ENCODE results near the gene OR2B6.
"Not testable (repeated sequence)": the region's sequence is repeated elsewhere in the genome, so short reads cannot be mapped to it uniquely, and the experiment has no call there.

The OR2B6 gene

DNA sequence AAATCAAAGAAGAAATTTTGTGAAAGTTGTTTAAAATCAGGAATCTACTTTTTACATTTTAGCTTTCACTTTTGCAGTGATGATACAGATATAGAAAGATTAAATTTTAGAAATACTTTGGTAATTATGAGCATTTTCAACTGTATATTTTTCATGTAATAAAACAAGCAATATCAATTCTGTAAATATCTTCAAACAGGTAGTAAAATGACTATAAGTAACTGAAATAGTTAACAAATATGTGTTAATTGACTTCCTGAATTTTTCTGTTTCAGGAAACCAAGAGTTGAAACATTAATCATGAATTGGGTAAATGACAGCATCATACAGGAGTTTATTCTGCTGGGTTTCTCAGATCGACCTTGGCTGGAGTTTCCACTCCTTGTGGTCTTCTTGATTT, at the start of gene OR2B6:
Gene OR2B6, plus strand, starts transcription at position 301 of the 400 bp plus-strand sequence. Its CDS starts 0 bp downstream, at position 301.
- DNase-seq, result no peak

DNA sequence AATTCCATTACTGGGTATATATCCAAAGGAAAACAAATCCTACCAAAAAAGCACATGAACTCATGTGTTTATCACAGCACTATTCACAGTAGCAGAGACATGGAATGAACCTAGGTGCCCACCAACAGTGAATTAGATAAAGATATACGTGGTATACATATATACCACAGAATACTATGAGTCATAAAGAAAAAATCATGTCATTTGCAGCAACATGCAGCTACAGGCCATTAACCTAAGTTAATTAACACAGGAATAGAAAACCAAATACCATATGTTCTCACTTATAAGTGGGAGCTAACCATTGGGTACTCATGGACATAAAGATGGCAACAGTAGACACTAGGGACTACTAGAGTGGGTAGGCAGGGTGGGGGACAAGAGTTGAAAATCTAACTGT, 49.0 kb upstream of the OR2B6 start:
- DNase-seq, result no peak

DNA sequence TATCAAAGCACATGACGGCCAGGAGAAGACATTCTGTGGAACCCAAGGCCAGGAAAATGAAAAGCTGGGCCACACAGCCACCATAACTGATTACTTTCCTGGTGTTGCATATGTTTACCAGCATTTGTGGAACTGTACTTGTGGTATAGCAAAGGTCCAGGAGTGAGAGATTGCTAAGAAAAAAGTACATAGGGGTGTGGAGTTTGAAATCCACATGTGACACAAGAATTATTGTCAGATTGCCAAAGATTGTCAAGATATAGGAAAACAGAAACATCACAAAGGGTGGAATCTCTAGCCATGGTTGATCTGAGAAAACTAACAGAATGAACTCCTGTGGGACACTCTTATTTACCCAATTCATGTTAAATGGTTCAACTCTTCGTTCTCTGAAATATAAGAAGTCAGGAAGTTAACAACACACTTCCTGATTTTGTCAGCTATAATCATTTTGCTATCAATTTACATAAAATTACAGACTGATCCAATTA, 45.0 kb upstream of the OR2B6 start, which contains the start of gene OR2B2:
Gene OR2B2, minus strand, starts transcription at position 441 of the 491 bp plus-strand sequence. Its CDS starts 77 bp downstream, at position 364.
- DNase-seq, result no peak

DNA sequence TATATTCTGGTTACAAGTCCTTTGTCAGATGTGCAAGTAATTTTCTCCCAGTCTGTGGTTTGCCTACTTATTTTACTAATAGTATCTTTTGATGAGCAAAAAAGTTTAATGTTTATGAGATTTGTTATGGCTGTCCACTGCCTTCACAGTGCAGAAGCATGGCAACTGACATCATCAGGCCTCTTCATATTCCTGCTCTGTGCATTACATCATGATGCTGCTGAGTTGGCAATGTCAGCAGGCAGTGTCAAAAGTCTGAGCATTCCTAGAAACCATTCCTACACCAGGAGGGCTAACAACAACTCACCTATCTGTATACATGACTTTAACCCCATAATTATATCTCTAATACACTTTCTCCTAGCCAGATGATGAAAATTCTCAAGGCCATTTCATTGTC, 34.1 kb upstream of the OR2B6 start:
- DNase-seq, result no peak

DNA sequence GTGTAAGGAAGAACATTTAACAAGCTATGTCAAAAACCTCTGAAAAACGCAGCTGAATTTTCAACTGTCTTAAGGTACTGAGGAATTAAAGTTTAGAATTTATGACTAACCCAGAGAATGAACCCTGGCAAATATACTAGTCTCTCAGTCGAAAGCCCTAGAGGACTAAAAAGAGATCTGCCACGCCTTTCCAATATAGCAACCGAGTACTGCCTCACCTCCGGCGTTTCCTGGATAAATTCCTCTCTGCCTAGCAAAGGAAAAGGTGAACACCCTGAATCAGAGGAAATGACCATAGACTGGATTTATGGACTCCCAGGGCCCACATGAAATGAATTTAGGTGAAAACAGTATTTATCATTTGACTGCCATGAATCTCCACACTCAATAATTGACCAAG, 32.9 kb upstream of the OR2B6 start:
- no peak for DNase-seq

DNA sequence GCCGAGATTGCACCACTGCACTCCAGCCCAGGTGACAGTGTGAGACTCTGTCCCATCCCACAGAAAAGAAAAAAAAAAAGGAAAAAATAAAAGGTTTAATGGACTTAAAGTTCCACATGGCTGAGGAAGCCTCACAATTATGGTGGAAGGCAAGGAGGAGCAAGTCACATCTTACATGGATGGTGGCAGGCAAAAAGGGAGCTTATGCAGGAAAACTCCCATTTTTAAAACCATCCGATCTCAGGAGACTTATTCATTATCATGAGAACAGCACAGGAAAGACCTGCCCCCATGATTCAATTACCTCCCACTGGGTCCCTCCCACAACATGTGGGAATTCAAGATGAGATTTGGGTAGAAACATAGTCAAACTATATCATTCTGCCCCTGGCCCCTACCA, 29.0 kb upstream of the OR2B6 start:
- DNase-seq, result not testable (repeated sequence)

DNA sequence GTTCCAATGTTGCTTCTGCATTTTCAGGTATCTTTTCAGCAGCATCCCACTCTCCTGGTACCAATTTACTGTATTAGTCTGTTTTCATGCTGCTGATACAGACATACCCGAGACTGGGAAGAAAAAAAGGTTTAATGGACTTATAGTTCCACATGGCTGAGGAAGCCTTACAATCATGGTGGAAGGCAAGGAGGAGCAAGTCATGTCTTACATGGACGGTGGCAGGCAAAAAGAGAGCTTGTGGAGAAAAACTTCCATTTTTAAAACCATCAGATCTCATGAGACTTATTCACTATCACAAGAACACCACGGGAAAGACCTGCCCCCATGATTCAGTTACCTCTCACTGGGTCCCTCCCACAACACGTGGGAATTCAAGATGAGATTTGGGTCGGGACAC, 27.1 kb upstream of the OR2B6 start:
- DNase-seq, result not testable (repeated sequence)

DNA sequence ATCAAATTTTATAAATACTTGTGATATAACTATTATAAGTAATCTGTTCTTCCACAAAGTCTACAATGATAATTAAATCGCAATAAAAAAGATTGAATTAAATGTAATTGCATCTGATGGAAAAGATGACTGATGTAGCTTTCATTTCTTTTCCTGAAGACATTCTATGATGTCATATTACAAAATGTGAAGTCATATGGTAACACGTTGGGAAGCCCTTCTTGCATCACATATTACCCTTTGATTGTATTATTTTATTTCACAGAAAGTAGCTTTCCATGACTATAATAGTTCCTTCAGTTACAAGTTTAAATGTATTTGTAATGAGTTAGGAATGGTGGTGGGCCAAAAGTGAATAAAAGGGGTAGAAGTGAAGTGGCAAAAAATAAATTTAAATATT, 25.8 kb upstream of the OR2B6 start:
- DNase-seq, result no peak

DNA sequence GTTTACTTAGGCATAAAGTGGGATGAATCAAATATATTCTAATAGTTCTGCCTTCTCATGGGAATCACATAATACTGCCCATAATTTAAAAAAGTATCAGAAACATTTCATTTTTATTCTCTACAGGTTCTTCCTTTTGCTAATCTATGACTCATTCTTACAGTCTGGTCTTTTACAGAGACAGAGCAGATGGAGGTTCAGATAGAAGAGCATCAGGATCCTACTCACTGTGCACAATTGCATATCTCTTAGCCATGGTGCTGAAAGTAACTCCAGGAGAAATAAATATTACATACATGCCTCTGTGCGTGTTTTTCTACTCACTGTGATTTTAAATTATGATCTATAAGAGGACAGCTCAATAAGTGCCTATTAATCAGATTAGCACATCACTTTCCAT, 16.3 kb upstream of the OR2B6 start:
- DNase-seq, result no peak

DNA sequence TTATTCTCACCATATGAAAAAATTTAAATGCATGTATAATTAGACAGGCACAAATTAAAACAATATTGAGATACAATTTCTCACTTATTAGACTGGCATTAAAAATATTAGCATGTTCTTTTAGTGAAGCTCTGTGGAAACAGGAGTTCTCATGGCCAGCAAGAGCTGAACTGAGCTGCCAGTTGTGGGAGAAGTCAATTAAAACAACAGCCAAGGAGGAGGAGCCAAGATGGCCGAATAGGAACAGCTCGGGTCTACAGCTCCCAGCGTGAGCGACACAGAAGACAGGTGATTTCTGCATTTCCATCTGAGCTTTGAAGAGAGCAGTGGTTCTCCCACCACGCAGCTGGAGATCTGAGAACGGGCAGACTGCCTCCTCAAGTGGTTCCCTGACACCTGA, 14.0 kb upstream of the OR2B6 start:
- DNase-seq, result not testable (repeated sequence)

DNA sequence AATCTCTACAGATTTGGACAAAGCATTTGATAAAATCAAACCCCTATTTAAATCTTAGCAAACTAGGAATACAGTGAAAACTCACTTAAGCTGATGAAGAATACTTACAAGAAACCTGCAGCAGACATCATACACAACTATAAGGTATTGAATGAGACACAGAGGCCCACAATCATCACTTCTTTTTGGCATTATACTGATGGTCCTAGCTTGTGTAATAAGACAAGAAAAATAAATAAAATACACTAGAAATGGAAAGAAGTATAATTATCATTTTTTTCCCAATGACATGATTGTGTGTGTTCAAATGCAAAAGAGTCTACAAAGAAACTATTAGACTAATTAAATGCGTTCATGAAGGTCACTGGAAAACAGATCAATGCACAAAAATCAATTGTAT, 8.8 kb upstream of the OR2B6 start:
- DNase-seq, result no peak

DNA sequence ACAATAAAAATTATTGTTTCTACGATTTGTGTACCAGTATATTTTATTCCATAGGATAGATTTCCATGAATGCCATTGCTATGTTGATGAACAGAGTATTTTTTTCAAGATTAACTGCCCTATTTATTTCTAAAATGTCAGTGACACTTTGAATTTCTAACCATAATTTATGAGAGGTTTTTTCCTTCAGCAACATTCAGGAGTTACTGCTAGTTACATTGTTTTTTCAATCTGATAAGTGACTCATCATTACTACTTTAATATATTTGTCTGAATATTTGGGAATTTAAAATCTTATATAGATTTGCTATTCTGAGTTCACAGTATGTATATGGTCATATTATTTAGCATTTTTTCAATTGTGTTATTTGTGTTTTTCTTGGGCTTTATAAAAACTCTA, 6.0 kb upstream of the OR2B6 start:
- DNase-seq, result no peak

DNA sequence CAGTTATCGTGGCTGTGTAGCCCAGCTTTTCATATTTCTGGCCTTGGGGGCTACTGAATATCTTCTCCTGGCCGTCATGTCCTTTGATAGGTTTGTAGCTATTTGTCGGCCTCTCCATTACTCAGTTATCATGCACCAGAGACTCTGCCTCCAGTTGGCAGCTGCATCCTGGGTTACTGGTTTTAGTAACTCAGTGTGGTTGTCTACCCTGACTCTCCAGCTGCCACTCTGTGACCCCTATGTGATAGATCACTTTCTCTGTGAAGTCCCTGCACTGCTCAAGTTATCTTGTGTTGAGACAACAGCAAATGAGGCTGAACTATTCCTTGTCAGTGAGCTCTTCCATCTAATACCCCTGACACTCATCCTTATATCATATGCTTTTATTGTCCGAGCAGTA, 475 bp downstream of the OR2B6 start:
- no peak for DNase-seq

DNA sequence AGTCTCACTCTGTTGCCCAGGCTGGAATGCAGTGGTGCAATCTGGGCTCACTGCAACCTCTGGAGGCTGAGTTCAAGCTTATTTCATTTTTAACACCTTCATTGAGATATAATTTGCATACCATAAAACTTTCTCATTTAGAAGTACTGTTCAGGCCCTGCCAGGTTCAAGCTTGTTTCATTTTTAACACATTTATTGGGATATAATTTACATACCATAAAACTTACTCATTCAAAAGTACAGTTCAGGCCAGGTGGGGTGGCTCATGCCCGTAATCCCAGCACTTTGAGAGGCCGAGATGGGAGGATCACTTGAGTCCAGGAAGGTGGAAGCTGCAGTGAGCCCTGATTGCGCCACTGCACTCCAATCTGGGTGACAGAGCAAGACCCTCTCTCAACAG, 5.5 kb downstream of the OR2B6 start:
- no peak for DNase-seq

DNA sequence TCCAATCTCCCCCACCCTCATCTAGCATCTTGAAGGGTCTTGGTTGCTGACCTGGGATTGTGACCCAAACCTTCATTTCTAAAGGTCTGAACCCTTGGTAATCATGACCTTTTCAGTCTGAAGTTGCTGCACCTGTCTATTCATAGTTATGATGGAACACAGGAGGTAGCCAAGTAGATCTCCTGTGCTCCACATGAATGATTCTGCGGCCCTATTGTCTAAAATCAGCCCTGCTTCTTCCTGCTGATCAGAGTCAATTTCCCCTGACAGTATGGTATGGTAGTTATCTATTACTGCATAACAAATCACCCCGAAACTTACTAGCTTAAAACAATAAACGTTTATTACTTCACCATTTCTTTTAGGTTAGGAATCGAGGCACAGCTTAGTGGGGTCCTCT, 9.0 kb downstream of the OR2B6 start:
- DNase-seq, result no peak

DNA sequence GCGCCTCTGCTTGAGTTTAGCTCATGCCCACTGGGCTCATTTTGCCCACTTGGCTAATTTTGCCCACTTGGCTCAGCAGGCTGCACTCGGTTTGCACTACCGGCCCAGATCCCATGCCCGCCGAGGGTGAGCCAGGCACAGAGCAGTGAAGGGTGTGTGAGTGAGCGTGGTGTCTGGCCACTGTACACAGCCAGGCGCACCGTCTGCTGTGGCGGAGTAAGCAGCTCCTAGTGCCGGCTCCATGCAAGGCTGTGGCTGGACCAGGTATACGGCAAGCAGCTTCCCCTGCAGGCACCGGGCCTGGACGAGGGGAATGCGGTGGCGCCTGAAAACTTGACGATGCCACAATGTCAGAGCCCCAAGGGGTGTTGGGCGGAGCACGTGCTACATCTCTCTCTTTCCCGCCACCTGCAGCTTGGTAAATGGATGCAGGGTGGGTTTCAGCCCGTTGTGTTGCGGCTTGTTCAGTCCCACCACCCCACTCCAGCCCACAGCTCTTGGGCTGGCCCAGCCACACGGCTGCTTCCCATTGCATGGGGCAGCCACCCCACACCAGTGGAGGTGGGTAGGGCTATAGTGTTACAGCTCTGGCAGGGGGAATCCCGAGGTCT, 9.9 kb downstream of the OR2B6 start:
- DNase-seq, result no peak

DNA sequence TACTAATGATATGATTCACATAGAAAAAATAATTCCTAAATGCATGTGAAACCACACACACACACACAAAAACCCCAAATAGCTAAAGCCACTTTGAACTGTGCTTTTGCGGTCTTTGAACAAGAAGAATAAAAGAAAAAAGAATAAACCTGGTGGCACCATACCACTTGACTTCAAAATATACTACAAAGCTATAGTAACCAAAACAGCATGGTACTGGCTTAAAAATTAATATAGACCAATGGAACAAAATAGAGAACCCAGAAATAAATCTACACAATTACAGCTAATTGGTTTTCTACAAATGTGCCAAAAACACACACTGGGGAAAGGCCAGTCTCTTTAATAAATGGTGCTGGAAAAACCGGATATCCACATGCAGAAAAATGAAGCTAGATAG, 13.4 kb downstream of the OR2B6 start:
- no peak for DNase-seq

DNA sequence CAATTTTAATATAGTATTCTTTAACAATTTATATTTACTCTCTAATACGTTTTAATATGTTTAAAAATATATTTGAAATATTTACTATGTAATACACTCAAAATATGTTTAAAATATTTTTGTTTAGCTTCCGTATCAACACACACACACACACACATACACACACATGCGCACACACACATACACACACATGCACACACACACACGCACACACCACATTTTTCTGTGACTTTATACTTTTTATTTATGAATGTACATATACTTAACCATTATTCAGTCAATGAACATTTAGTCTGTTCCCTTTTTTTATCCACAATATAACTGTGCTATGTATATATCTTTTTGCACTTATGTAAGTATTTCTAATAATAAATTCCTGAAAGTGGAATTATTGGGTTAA, 15.7 kb downstream of the OR2B6 start:
- no peak for DNase-seq

DNA sequence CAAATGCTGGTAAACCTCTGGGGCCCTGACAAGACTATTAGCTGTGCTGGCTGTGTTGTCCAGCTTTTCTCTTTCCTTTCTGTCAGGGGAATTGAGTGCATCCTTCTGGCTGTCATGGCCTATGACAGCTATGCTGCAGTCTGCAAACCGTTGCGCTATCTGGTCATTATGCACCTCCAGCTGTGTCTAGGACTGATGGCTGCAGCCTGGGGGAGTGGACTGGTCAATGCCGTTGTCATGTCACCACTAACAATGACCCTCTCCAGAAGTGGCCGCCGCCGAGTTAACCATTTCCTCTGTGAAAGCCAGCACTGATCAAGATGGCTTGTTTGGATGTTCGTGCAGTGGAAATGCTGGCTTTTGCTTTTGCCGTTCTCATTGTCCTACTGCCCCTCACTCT, 20.3 kb downstream of the OR2B6 start:
- DNase-seq, result no peak

DNA sequence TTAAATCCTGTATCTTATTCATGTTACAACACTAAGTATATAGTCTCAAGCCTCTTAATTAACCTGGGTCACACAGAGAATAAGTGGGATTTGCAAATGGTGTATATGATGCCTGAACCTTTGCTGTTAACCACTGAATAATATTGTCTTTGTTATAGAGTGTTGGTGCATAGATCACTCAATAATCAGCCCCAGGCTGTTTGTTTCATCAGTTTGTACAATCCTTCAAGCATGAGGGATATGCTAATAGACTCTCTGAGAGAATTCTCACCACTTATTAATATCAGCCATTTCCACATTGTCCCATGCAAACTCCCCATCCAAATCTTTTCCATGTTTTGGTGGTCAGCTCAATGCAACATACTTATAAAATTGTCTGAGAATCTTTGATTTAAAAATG, 21.7 kb downstream of the OR2B6 start:
- DNase-seq, result no peak

DNA sequence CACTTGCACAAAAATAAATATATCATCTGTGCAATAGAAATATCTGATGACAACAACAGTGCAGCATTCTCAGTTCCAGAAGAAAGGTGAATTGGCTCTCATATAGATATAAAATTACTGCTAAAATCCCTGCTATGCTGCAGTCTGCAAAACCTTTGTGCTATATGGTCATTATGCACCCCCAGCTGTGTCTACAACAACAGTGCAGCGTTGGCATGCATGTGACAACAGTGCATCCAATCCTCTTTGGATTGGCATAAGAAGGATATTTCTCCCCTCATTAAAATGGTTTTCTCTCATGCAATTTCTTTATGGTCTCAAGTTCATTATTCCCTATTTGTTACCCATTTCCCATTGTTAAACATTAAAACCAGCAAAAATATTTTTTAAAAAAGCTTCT, 23.1 kb downstream of the OR2B6 start:
- DNase-seq, result no peak

DNA sequence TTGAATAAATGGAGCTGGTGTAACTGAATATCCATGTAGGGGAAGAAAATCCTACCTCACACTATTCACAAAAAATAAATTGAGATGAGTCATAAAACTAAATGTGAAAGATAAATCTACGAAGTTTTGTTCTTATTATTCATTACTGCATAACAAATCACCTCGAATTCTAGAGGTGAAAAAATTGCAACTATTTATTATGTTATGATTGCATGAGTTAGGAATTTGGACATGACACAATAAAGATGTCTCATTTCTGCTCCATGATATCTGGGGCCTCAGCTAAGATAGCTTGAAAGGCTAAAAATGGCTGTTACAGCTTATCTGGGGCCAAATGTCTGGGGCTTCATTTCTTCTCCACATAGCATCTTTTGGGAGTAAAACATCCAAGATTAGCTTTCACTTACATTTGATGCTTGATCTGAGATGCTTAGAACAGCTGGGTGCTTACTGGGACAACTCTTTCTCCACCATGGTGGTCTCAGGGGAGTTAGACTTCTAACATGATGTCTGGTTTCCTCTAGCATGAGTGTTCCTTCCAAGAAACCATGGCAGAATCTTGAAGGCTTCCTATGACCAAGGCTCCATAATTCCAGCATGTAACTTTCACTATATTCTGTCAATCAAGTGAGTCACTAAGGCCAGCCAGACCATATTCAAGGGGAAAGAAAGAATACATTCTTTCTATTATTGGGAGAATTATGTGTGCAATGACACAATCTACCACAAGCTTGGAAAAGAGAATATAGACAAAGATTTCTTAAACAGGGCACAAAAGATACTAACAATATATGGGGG, 30.1 kb downstream of the OR2B6 start:
- DNase-seq, result no peak

DNA sequence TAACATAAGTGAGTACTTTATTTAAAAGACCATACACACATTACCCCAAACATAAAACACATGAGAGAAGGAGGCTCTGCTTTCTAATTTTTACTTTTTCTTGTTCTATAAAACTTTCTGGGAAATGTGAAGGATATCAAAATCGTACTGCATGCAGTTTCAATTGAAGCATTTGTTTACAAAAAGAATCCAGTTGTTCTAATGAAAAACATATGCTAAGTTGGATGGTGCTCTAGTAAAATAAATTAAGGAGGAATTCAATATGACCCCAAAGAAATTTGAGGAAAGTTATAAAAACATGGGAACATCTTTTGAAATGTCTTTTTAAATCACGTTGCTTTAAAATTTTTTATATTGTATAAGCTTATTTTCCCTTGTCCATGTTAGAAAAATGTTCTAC, 37.6 kb downstream of the OR2B6 start:
- DNase-seq, result no peak

DNA sequence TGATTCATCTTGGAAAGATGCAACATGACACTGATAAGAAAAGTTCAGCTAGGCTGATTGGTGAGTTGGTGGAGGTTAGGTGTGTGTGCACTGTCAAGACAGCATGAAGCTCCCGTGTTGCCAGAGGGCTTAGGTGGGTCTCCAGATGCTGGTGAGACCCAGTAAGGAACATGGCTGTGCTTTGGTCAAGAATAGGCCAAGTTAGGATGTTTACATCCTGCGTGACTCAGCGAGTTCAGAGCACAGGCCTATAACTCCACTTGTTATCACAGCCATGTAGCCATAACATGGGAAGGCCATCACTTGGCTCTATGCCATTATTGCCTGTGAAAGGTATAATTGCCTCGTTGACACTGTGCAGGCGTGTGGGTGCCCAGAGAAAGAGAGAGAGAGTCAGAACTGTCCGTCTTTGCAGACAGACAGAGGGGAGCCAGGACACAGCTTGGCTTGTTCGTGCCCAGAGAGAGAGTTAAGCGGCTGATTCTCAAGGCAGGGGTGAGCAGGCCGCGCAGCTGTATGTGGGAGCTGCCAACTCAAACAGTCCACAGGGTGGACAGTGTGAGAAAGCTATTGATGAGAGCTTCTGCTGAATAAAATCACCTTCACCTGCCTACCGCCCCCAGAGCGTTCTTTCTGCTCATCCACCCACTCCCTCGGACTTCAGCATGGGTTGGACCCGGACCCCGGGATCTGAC, 43.5 kb downstream of the OR2B6 start:
- DNase-seq, result no peak
